ENCODE results near the gene BNIP3. TPM values are rescaled to one million over a fixed set of nuclear protein-coding genes. Genes with fewer than 3 reads are reported as not detected.

The BNIP3 gene
- total RNA-seq, 3 donors from 2014 or later = 2.5 to 25.8 (median 5.6) TPM

GRCh38 chr10:131946321-131946751, 35.4 kb downstream of the BNIP3 start:
- Histone ChIP-seq H3K36me3 (ENCODE audit: low read depth) (peaks cover 7% of the 10 kb centered on the region), H3K9me3 (no peaks in the 10 kb centered on the region), H3K4me3 (no peak overlapping the region), H3K4me1 (ENCODE audit: low read depth) (no peaks in the 10 kb centered on the region)
- intact Hi-C loops (cut with DNase I, micrococcal nuclease) = no loop called here
- TF ChIP-seq CTCF (IDR thresholded peaks at IDR 0.05) = no peak
- DNase-seq (no peak), ATAC-seq (no peak)

GRCh38 chr10:131944976-131945695, 36.6 kb downstream of the BNIP3 start:
- intact Hi-C loops (cut with DNase I, micrococcal nuclease) = no loop called here
- no peak for DNase-seq
- Histone ChIP-seq H3K9me3 (no peaks in the 10 kb centered on the region), H3K4me3 (no peak overlapping the region), H3K36me3 (ENCODE audit: low read depth) (peaks cover 3% of the 10 kb centered on the region), H3K4me1 (ENCODE audit: low read depth) (no peaks in the 10 kb centered on the region)
- TF ChIP-seq CTCF (IDR thresholded peaks at IDR 0.05) = no peak
- no peak for ATAC-seq

GRCh38 chr10:131944412-131944811, 37.3 kb downstream of the BNIP3 start:
- no peak for DNase-seq
- H3K9me3 ChIP-seq = no peaks in the 10 kb centered on the region
- intact Hi-C loops (cut with DNase I, micrococcal nuclease) = no loop called here
- no peak for ATAC-seq
- H3K4me1 ChIP-seq (ENCODE audit: low read depth) = no peaks in the 10 kb centered on the region
- peaks cover 3% of the 10 kb centered on the region for H3K36me3 ChIP-seq (ENCODE audit: low read depth)
- no peak overlapping the region for H3K4me3 ChIP-seq
- no peak for TF ChIP-seq CTCF (IDR thresholded peaks at IDR 0.05)

- Histone ChIP-seq H3K36me3 (ENCODE audit: low read depth) (no peaks in the 10 kb centered on the region), H3K4me3 (no peak overlapping the region), H3K9me3 (no peaks in the 10 kb centered on the region), H3K4me1 (ENCODE audit: low read depth) (no peaks in the 10 kb centered on the region)
- ATAC-seq (peak; percentile 71), DNase-seq (no peak)
- intact Hi-C loops (cut with DNase I, micrococcal nuclease) = no loop called here
- TF ChIP-seq CTCF (IDR thresholded peaks at IDR 0.05) = no peak
These were observed 38.5 kb downstream of the BNIP3 start for GRCh38 chr10:131943021-131943814.

- no peaks in the 10 kb centered on the region for H3K36me3 ChIP-seq (ENCODE audit: low read depth)
These were observed 39.3 kb downstream of the BNIP3 start for GRCh38 chr10:131942455-131942854.

More at GRCh38 chr10:131942455-131942854, 39.3 kb downstream of the BNIP3 start:
- no peak overlapping the region for H3K4me3 ChIP-seq
- no peaks in the 10 kb centered on the region for H3K9me3 ChIP-seq
- no peaks in the 10 kb centered on the region for H3K4me1 ChIP-seq (ENCODE audit: low read depth)
- intact Hi-C loops (cut with DNase I, micrococcal nuclease) = no loop called here
- no peak for TF ChIP-seq CTCF (IDR thresholded peaks at IDR 0.05)
- no peak for DNase-seq
- no peak for ATAC-seq
